ENCODE data around the gene ATF1.
"Not testable (repeated sequence)": the region's sequence is repeated elsewhere in the genome, so short reads cannot be mapped to it uniquely, and the experiment has no call there.

Gene ATF1

GRCh38 chr12:50751948-50752721 lies 11.8 kb upstream of the ATF1 start:
- DNase-seq (ENCODE audit: low read depth, low spot score) = no peak

- DNase-seq (ENCODE audit: low read depth, low spot score) = no peak
Measured at GRCh38 chr12:50753232-50753769, 10.6 kb upstream of the ATF1 start.

- DNase-seq (ENCODE audit: low read depth, low spot score) = no peak
Measured at GRCh38 chr12:50764286-50765094, 589 bp downstream of the ATF1 start.

GRCh38 chr12:50765095-50765911 lies 1.4 kb downstream of the ATF1 start:
- no peak for DNase-seq (ENCODE audit: low read depth, low spot score)

- DNase-seq (ENCODE audit: low read depth, low spot score) = no peak
Measured at GRCh38 chr12:50768391-50768790, 4.5 kb downstream of the ATF1 start.

- DNase-seq (ENCODE audit: low read depth, low spot score) = not testable (repeated sequence)
Measured at GRCh38 chr12:50768813-50769212, 4.9 kb downstream of the ATF1 start.

GRCh38 chr12:50771409-50771808 lies 7.5 kb downstream of the ATF1 start:
- no peak for DNase-seq (ENCODE audit: low read depth, low spot score)

- no peak for DNase-seq (ENCODE audit: low read depth, low spot score)
Measured at GRCh38 chr12:50772470-50772869, 8.6 kb downstream of the ATF1 start.

- DNase-seq (ENCODE audit: low read depth, low spot score) = no peak
Measured at GRCh38 chr12:50772877-50773276, 9.0 kb downstream of the ATF1 start.

GRCh38 chr12:50775251-50775650 lies 11.3 kb downstream of the ATF1 start:
- no peak for DNase-seq (ENCODE audit: low read depth, low spot score)

- DNase-seq (ENCODE audit: low read depth, low spot score) = no peak
Measured at GRCh38 chr12:50776749-50777728, 13.1 kb downstream of the ATF1 start.

- no peak for DNase-seq (ENCODE audit: low read depth, low spot score)
Measured at GRCh38 chr12:50778663-50779590, 15.0 kb downstream of the ATF1 start.

GRCh38 chr12:50780013-50780412 lies 16.1 kb downstream of the ATF1 start:
- no peak for DNase-seq (ENCODE audit: low read depth, low spot score)

GRCh38 chr12:50784501-50784900 lies 20.6 kb downstream of the ATF1 start:
- no peak for DNase-seq (ENCODE audit: low read depth, low spot score)

- DNase-seq (ENCODE audit: low read depth, low spot score) = no peak
Measured at GRCh38 chr12:50785406-50786001, 21.6 kb downstream of the ATF1 start.

- DNase-seq (ENCODE audit: low read depth, low spot score) = no peak
Measured at GRCh38 chr12:50786498-50787231, 22.8 kb downstream of the ATF1 start.

GRCh38 chr12:50787618-50788017 lies 23.7 kb downstream of the ATF1 start:
- no peak for DNase-seq (ENCODE audit: low read depth, low spot score)

- no peak for DNase-seq (ENCODE audit: low read depth, low spot score)
Measured at GRCh38 chr12:50788561-50788960, 24.7 kb downstream of the ATF1 start.
